Measurements from ENCODE around the gene SPRYD7.

The SPRYD7 gene

GRCh38 chr13:49898792-49899191, 37.3 kb downstream of the SPRYD7 start:
- peaks cover 7% of the 10 kb centered on the region for H3K27me3 Mint-ChIP-seq (ENCODE audit: low read depth, poor library complexity)
- no peak overlapping the region for H3K27ac Mint-ChIP-seq
- H3K4me1 Mint-ChIP-seq, result peaks cover 6% of the 10 kb centered on the region
- H3K9me3 Mint-ChIP-seq, result no peaks in the 10 kb centered on the region
- H3K36me3 Mint-ChIP-seq (ENCODE audit: low read depth), result no peaks in the 10 kb centered on the region
- H3K4me3 Mint-ChIP-seq, result no peak overlapping the region
- TF ChIP-seq, protein P1, sequence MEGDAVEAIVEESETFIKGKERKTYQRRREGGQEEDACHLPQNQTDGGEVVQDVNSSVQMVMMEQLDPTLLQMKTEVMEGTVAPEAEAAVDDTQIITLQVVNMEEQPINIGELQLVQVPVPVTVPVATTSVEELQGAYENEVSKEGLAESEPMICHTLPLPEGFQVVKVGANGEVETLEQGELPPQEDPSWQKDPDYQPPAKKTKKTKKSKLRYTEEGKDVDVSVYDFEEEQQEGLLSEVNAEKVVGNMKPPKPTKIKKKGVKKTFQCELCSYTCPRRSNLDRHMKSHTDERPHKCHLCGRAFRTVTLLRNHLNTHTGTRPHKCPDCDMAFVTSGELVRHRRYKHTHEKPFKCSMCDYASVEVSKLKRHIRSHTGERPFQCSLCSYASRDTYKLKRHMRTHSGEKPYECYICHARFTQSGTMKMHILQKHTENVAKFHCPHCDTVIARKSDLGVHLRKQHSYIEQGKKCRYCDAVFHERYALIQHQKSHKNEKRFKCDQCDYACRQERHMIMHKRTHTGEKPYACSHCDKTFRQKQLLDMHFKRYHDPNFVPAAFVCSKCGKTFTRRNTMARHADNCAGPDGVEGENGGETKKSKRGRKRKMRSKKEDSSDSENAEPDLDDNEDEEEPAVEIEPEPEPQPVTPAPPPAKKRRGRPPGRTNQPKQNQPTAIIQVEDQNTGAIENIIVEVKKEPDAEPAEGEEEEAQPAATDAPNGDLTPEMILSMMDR (IDR thresholded peaks at IDR 0.05), result no peak
- DNase-seq, result no peak

GRCh38 chr13:49897713-49898112, 38.4 kb downstream of the SPRYD7 start:
- peaks cover 11% of the 10 kb centered on the region for H3K27me3 Mint-ChIP-seq (ENCODE audit: low read depth, poor library complexity)
- H3K36me3 Mint-ChIP-seq (ENCODE audit: low read depth), result no peaks in the 10 kb centered on the region
- no peak overlapping the region for H3K4me3 Mint-ChIP-seq
- TF ChIP-seq, protein P1 (IDR thresholded peaks at IDR 0.05), result no peak
- H3K9me3 Mint-ChIP-seq, result peaks cover 6% of the 10 kb centered on the region
- H3K27ac Mint-ChIP-seq, result no peak overlapping the region
- no peak for DNase-seq
- H3K4me1 Mint-ChIP-seq, result peaks cover 6% of the 10 kb centered on the region

GRCh38 chr13:49895826-49896225, 40.3 kb downstream of the SPRYD7 start:
- no peak overlapping the region for H3K27ac Mint-ChIP-seq
- TF ChIP-seq, protein P1 (IDR thresholded peaks at IDR 0.05), result no peak
- no peak for DNase-seq
- H3K27me3 Mint-ChIP-seq (ENCODE audit: low read depth, poor library complexity), result peaks cover 11% of the 10 kb centered on the region
- no peaks in the 10 kb centered on the region for H3K4me1 Mint-ChIP-seq
- H3K4me3 Mint-ChIP-seq, result no peak overlapping the region
- peaks cover 12% of the 10 kb centered on the region for H3K9me3 Mint-ChIP-seq
- H3K36me3 Mint-ChIP-seq (ENCODE audit: low read depth), result no peaks in the 10 kb centered on the region

- Mint-ChIP-seq H3K9me3 (peaks cover 17% of the 10 kb centered on the region), H3K4me1 (no peaks in the 10 kb centered on the region), H3K4me3 (no peak overlapping the region), H3K36me3 (ENCODE audit: low read depth) (no peaks in the 10 kb centered on the region), H3K27ac (no peak overlapping the region), H3K27me3 (ENCODE audit: low read depth, poor library complexity) (peaks cover 11% of the 10 kb centered on the region)
- no peak for DNase-seq
- TF ChIP-seq, protein P1 (IDR thresholded peaks at IDR 0.05), result no peak
These were observed 42.5 kb downstream of the SPRYD7 start for GRCh38 chr13:49893591-49893990.

DNA sequence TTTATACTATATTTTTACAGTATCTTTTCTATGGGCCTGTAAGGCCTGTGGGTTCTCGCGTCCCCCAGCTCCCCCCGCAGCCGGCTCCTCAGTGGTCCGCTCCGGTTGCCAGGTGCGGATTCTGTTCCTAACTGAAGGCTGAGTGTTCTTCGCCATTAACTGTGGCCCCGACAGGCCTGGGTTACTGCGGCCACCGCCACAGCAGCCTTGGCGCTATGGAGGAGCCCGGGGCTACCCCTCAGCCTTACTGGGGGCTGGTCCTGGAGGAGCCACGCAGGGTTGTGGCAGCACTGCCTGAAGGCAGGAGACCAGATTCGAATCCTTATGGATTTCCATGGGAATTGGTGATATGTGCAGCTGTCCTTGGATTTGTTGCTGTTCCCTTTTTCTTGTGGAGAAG, 45.8 kb downstream of the SPRYD7 start:
- Mint-ChIP-seq H3K9me3 (peaks cover 35% of the 10 kb centered on the region), H3K27ac (no peak overlapping the region), H3K4me3 (no peak overlapping the region), H3K4me1 (no peaks in the 10 kb centered on the region), H3K36me3 (ENCODE audit: low read depth) (no peaks in the 10 kb centered on the region), H3K27me3 (ENCODE audit: low read depth, poor library complexity) (peaks cover 8% of the 10 kb centered on the region)
- no peak for DNase-seq
- TF ChIP-seq, protein P1 (IDR thresholded peaks at IDR 0.05), result no peak

DNA sequence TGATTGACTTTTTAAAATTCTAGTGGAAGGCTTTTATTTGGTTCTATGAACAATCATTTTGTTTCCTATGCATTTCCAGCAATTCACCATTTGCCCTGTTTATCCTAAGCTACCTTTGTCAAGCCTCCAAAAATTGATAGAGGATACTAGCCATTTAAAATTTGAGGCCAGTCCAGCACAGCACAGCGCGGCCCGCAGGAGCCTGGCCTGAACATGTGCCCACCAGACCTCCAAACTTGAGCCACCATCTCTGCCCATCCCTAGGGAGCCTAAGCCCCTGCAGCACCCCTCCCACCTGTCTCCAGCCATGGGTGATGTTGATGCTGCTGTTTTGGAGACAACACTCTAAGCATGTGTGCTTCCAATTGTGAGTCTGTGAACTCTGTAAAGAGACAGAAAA, 57.5 kb downstream of the SPRYD7 start:
- TF ChIP-seq, protein P1 (IDR thresholded peaks at IDR 0.05), result no peak
- peaks cover 17% of the 10 kb centered on the region for H3K36me3 Mint-ChIP-seq (ENCODE audit: low read depth)
- no peak for DNase-seq
- H3K27me3 Mint-ChIP-seq (ENCODE audit: low read depth, poor library complexity), result peaks cover 7% of the 10 kb centered on the region
- no peak overlapping the region for H3K27ac Mint-ChIP-seq
- no peak overlapping the region for H3K4me3 Mint-ChIP-seq
- H3K9me3 Mint-ChIP-seq, result peaks cover 96% of the 10 kb centered on the region
- no peaks in the 10 kb centered on the region for H3K4me1 Mint-ChIP-seq

All from nephron progenitor cell (in vitro differentiated cells).